OCI-LY7 (cell line): Measurements from ENCODE around the gene ASPHD1.

Source experiments
- EZH2phosphoT487 ChIP-seq: fragments of 200-600 bp; sonication (generic); IDR thresholded peaks from 2 replicates; pipeline ENCODE4 v1.6.1; 2018; ENCODE audit warnings: low read depth, borderline replicate concordance, mild to moderate bottlenecking, mixed run types, antibody characterized with exemption, low read length, moderate library complexity, mixed read lengths
- TF ChIP-seq, protein P1 (sequence below): fragments of 200-600 bp; sonication (generic); conservative IDR thresholded peaks from 2 replicates; pipeline ENCODE4 v1.5.1; 2014; ENCODE audit warnings: mild to moderate bottlenecking, antibody characterized with exemption, low read length, moderate library complexity, mixed read lengths

GRCh38 chr16:29854520-29855100 is 45.7 kb upstream of the ASPHD1 start:
- TF ChIP-seq, protein P1, sequence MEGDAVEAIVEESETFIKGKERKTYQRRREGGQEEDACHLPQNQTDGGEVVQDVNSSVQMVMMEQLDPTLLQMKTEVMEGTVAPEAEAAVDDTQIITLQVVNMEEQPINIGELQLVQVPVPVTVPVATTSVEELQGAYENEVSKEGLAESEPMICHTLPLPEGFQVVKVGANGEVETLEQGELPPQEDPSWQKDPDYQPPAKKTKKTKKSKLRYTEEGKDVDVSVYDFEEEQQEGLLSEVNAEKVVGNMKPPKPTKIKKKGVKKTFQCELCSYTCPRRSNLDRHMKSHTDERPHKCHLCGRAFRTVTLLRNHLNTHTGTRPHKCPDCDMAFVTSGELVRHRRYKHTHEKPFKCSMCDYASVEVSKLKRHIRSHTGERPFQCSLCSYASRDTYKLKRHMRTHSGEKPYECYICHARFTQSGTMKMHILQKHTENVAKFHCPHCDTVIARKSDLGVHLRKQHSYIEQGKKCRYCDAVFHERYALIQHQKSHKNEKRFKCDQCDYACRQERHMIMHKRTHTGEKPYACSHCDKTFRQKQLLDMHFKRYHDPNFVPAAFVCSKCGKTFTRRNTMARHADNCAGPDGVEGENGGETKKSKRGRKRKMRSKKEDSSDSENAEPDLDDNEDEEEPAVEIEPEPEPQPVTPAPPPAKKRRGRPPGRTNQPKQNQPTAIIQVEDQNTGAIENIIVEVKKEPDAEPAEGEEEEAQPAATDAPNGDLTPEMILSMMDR, result no peak
- TF ChIP-seq EZH2phosphoT487, result no peak
